GM18951 (cell line): ENCODE data around the gene GPR17.

Source experiments
- POLR2A ChIP-seq: IDR thresholded peaks from 4 replicates; pipeline ENCODE4 v1.6.1; 2011; ENCODE audit warnings: mild to moderate bottlenecking; ENCODE audit not compliant: insufficient read length, insufficient read depth; ENCODE audit errors: extremely low read depth
- in situ Hi-C: fragments of 300-500 bp; cut with MboI; formaldehyde crosslinking; loops from one replicate; pipeline ENCODE4 v1.12.0; 2022; ENCODE audit warnings: low sequenced_read_pairs, mixed read lengths, inconsistent platforms; ENCODE audit not compliant: unreplicated experiment

The GPR17 gene

GRCh38 chr2:127635380-127636237, 10.3 kb upstream of the GPR17 start:
- TF ChIP-seq POLR2A, result no peak

GRCh38 chr2:127636248-127637235, 9.4 kb upstream of the GPR17 start:
- no peak for TF ChIP-seq POLR2A
- in situ Hi-C loops, result no loop called here

More at GRCh38 chr2:127635380-127636237, 10.3 kb upstream of the GPR17 start:
- in situ Hi-C loops, result no loop called here

GRCh38 chr2:127637236-127637630, 8.7 kb upstream of the GPR17 start:
- in situ Hi-C loops, result no loop called here
- TF ChIP-seq POLR2A, result no peak

GRCh38 chr2:127637725-127638252, 8.2 kb upstream of the GPR17 start:
- in situ Hi-C loops, result no loop called here
- TF ChIP-seq POLR2A, result no peak

GRCh38 chr2:127638361-127639110, 7.4 kb upstream of the GPR17 start:
- TF ChIP-seq POLR2A, result no peak
- in situ Hi-C loops, result no loop called here

- no peak for TF ChIP-seq POLR2A
- in situ Hi-C loops, result no loop called here
Measured at GRCh38 chr2:127639111-127639474, 6.9 kb upstream of the GPR17 start.

- in situ Hi-C loops, result no loop called here
- no peak for TF ChIP-seq POLR2A
Measured at GRCh38 chr2:127640082-127641072, 5.6 kb upstream of the GPR17 start.

GRCh38 chr2:127641133-127641532, 4.8 kb upstream of the GPR17 start:
- in situ Hi-C loops, result no loop called here
- no peak for TF ChIP-seq POLR2A

- no peak for TF ChIP-seq POLR2A
- in situ Hi-C loops, result no loop called here
Measured at GRCh38 chr2:127641846-127642507, 4.0 kb upstream of the GPR17 start.

GRCh38 chr2:127642706-127643438, 3.1 kb upstream of the GPR17 start:
- in situ Hi-C loops, result no loop called here
- TF ChIP-seq POLR2A, result no peak
